H54 (cell line): ENCODE results near the gene CSNK1G2.
"Not testable (repeated sequence)": the region's sequence is repeated elsewhere in the genome, so short reads cannot be mapped to it uniquely, and the experiment has no call there.

Source experiments
- DNase-seq: peaks from one replicate; pipeline ENCODE4 v3.0.0; 2011; ENCODE audit warnings: low spot score, mixed read lengths; ENCODE audit not compliant: insufficient read length
- FAIRE-seq: peaks from 3 replicates; lab custom pipeline; 2011; peaks lifted over from hg19 to GRCh38; lab: Jason Lieb, UNC
- POLR2A ChIP-seq: IDR thresholded peaks from 2 replicates; pipeline ENCODE4 v1.6.1; 2011; ENCODE audit warnings: low read depth, mild to moderate bottlenecking, low read length

Gene CSNK1G2

DNA sequence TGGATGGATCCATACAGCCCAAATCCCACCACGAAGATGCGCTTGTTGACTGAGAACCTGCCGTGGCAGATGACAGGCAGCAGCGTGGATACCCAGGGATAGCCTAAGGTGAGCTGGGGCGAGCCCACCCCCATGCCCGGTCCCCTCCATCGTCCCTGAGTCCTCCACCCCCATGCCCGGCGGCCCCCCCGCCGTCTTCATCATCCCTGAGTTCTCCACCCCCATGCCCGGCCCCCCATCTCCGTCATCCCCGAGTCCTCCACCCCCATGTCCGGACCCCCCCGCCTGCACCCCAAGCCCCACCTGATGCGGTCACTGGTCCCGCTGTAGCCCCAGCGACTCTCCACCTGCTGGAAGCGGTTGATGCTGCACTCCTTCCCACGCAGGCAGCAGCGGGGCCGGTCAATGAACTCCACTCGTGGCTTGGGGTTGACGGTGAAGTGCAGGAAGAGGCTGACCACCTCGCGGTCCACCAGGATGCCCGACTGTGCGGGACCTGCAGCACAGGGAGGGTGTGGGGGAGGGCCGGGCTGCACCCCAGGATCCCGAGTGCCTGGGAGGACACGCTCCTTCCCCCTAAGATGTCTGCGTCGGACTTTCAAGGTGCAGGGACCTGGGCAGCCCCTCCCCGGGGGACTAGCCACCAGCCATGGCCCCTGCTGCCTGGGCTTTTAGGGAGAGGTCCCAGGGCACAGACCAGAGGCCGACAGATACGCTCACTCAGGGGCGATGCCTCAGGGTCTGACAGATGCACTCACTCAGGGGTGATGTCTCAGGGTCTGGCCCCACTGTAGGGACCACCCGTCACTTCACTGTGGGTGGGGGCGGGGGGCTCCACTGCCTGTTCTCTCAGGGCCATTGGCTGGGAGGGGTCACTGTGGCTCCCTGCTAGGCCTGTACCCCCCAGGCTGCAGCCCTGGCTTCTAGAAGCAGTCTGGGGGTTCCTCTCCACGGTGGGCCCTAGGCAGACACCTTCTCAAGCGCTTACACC, 46.5 kb downstream of the CSNK1G2 start:
- FAIRE-seq (no peak), DNase-seq (no peak)
- TF ChIP-seq POLR2A, result no peak

DNA sequence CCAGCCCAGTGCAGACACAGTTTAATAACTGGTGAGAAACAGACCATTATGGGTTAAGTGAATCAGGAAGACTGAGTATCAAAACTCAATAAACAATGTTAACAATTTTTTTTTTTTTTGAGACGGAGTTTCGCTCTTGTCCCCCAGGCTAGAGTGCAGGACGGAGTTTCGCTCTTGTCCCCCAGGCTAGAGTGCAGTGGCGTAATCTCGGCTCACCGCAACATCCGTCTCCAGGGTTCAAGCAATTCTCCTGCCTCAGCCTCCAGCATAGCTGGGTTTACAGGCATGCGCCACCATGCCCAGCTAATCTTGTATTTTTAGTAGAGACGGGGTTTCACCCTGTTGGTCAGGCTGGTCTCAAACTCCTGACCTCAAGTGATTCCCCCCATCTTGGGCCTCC, 47.5 kb downstream of the CSNK1G2 start:
- DNase-seq, FAIRE-seq: not testable (repeated sequence)

DNA sequence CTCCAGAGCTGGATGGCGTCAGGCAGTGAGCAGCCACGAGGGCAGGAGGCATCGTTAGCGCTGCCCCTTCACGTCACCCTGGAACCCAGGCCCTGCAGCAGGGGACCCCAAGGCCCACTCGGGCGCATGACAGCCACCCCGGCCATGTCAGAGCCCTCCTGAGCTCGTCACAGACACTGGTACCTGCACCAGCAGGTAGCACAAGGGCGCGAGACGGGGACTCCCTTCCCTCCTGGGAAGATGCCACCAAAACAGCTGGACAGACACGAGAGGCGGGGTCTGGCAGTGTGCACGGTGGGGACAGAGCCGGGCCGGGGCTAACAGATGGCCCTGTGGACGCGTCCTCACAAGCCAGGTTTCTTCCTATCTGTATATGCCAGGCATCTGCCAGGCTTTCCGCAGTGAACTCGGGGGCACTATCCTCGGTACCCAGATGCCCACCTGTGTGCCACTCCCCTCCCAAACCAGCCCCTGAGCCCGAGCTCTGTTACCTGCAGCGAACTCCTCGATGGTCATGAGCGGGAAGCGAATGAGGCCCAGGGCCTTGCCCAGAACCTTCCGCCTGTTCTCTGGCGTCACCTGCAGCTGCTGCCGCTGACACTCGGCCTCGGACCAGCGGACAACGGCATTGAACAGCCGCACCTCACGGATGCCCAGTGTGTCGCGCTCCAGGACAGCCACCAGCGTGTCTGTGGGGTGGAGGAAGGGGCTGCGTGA, 48.7 kb downstream of the CSNK1G2 start:
- FAIRE-seq (no peak), DNase-seq (no peak)
- TF ChIP-seq POLR2A, result no peak

DNA sequence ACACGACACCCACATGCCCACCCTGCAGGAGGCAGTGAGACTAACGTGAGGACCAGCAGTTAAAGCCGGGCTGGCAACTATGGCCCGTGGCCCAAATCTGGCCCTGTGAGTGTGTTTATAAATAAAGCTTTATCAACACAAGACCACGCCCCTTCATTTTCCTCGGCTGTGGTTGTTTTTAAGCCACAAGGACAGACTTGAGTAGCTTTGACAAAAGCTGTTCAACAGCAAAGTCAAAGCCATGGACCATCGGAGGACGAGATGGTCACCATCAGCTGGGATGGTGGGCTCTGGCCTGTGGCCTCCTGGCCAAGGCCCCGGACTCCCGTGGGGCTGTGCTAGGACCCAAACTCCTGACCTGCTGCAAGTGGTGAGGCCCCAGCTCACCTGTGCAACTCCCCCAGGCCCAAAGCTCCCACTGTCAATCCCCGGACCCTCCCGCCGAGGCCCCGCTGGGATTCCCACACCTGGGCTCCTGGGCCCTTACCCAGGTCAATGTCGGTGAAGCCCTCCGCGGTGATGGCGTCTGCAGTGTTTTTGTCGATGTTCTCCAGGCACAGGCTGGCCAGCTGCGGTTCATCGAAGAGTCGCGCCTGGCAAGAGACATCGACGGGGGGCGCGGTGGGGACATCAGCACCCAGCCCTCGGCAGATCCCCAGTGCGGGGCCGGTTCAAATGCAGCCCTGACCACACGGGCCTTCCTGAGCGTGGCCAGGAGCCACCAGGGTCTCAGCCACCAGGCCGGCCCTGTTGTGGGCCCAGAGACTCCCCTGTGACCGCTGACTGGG, 49.5 kb downstream of the CSNK1G2 start:
- no peak for FAIRE-seq
- no peak for TF ChIP-seq POLR2A
- no peak for DNase-seq

DNA sequence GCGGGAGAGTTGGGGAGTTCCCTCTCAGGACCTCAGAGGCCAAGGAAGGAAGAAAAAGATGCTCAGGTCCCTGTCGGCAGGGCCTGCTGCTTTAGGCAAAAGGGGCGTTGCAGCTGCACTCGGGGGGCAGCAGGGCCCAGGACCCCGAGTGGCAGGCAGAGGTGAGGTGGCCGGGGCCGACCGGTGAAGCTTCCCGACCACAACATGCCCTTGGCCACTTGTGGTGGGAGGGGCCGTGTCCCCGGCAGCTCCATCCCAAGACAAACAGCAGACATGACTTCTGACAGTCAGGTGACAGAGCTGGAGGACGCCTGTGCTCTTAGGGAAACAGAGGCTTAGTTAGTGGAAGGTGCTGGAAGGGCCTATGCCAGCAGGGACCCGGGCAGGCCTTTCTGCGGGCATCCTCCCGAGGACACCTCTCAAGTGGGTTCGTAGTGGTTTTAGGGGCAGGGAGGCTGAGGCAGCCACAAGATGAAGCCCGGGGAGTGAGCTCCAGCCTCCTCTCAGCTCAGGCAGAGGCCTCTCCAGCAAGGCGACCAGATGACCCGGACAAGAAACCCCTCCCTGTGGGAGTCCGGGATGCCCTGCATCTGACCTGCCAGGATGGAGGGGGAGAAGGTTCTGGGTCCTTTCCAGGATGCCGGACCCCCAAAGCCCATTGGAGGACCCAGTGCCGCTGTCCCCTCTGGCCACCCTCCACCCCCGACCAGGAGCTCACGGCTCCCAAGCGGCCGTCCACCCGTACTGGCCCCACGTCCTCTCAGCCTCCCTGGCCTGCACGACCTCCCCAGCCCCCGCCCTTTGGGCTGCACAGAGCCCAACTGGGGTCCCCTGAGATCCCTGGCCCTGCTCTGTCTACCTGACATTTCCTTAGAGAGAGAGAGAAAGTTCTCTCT, 50.3 kb downstream of the CSNK1G2 start:
- no peak for TF ChIP-seq POLR2A
- DNase-seq (no peak), FAIRE-seq (no peak)

DNA sequence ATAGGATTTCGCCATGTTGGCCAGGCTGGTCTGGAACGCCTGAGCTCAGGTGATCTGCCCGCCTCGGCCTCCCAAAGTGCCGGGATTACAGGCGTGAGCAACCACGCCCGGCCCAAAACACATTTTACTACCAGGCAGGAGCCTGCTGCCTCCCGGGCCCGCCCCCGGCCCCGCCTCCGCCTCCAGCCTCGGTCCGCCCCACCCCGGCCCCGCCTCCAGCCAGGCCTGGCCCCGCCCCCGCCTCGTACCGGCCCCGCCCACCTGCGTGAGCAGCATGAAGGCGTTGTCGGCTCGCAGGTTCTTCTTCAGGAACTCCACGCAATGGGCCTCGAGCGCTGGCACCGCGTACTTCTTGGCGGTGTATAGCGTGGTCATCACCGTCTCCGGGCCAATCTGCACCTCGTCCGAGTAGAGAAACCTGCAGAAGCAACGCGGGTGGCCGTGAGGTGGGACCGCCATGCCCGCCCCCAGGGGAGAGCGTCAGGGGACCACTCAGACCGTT, 51.8 kb downstream of the CSNK1G2 start:
- DNase-seq, result no peak
- TF ChIP-seq POLR2A, result no peak
- FAIRE-seq, result no peak

DNA sequence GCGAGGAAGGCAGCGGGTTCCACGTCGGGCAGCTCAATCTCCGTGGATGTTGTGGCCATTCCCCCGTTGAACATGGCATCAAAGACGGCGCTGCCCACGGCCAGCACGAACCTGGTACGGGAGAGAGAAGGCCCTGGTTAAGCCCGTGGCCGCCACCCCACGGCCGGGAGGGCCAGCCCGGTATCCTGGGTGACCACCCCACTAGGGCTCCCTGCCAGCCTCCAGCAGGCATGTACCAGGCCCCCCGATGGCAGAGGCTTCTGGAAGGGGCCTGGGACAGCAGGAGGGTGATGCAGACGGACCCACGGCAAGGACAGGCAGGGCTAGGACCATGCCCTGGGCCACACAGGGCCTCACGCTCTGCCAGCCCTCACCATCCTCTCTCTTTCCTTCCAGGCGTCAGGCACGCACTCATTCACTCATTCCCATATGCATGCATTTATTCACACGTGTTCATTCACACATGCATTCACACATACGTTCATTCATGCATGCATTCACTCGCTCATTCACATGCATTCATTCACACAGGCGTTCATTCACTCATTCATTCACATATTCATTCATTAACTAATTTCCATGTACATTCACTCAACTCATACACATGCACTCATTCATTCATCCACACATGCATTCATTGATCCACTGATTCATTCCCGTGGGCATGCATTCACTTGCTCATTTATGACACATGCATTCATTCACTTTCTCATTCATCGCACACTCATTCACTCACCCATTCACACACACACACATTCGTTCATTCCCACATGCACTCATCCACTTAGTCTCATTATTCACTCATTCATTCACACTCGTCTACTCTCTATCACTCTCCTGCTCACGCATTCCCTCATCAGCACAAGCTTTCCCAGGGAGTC, 56.6 kb downstream of the CSNK1G2 start:
- TF ChIP-seq POLR2A, result no peak
- FAIRE-seq, result no peak

DNA sequence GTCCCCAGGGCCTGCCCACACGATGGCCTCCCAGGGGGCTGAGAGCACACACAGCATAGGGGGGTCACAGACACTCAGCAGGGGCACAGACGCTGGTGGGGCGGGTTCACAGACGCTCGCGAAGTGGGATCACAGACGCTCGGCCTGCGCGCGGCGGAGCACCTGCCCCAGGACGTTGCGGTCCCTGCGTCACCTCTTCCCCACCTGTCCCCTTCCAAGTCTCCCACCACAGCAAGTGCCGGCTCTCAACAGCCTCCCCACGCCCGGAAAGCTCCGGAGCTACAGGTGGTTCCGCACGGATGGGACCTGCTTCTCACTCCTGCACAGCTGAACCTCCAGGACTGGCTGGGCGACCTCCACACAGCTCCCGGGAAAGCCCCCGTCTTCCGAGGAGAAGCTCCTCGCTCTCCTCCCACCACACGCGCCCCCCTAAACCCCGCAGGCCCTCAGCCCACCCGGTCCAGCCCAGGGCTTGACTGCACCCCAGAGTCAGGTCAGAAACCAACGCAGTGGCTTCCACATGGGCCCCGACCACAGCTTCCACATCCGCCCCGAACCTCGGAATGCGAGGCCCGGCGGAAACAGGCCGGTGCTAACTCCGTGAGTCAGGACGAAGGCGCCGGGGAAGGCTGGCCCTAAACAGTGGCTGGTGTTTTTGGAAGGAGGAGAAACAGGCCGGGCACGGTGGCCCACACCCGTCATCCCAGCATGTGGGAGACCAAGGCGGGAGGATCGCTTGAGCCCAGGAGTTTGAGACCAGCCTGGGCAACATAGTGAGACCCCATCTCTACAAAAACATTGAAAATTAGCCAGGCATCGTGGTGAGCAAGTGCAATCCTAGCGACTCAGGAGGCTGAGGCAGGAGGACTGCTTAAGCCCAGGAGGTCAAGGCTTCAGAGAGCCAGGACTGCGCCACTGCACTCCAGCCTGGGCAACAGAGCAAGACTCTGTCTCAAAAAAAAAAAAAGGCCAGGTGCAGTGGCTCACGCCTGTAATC, 58.0 kb downstream of the CSNK1G2 start:
- no peak for DNase-seq
- no peak for TF ChIP-seq POLR2A
- no peak for FAIRE-seq

More for the DNA sequence above, 56.6 kb downstream of the CSNK1G2 start:
- no peak for DNase-seq

DNA sequence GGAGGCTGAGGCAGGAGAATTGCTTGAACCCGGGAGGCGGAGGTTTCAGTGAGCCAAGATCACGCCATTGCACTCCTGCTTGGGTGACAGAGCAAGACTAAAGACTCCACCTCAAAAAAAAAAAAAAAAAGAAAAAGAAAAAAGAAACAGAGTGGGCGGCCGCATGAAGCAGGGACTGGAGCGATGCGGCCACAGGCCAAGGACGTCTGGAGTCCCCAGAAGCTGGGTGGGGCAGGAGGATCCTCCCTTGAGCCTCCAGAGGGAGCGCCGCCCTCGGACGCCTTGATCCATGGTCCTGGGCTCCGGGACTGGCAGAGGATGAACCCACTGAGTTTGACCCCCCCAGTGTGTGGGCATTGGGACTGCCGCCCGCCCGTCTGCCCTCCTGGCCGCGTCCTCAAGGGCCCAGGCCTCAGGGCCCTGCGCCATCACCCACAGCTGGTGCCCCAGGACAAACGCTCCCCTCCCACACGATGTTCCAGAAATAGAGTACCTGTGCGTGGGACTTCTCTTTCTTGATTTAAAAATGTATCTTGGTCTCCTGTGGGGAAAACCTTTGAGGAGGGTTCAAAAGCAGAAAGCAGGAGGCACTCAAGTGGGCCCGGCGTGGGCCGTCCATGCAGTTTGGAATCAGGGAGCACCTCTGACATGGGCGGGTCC, 59.0 kb downstream of the CSNK1G2 start:
- no peak for FAIRE-seq
- DNase-seq, result no peak
- TF ChIP-seq POLR2A, result no peak

DNA sequence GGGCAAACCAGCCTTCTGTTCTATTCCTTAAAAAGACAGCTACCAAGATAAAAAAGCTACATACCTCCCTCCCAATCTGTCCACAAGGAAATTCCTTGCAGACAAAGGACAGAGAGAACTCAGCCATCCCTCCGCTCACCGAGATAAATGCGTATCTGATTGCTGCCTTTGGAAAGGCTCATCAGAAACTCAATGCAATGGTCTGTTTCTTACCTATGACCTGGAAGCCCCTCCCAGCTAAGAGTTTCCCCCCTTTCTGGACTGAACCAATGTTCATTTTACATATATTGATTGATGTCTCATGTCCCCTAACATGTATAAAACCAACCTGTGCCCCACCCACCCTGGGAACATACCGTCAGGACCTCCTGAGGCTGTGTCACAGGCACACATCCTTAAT, 62.9 kb downstream of the CSNK1G2 start:
- DNase-seq (no peak), FAIRE-seq (no peak)
- no peak for TF ChIP-seq POLR2A
